ENCODE results near the gene SCIMP. TPM values are rescaled to one million over a fixed set of nuclear protein-coding genes. Genes with fewer than 3 reads are reported as not detected.

SCIMP gene
- total RNA-seq, 4 donors from 2014 or later = 0.82 to 9.1 (median 2.6) TPM; not detected in 1

DNA sequence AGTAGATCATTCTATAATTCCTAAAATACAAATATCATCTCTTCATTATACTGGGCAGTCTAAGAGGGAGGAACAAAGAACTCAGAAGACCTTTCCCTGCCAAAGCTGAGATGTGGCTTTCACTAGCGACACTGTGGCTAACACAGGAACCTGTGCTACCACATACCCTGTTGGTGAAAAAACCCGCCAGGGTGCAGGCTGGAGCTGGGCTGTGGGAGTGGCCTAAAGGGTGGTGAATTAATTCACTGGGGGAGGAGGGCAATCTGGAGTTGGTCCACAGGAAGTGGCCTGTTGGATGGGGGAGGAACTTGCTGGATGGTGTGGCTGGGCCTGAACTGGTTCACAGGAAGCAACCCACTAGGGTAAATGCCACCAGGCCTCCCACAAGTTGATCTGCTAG lies 50.4 kb downstream of the SCIMP start:
- Histone ChIP-seq H3K4me3 (no peak overlapping the region), H3K36me3 (peaks cover 0 to 31% (median 12%) of the 10 kb centered on the region in 4 donors), H3K9me3 (peaks cover 83 to 95% of the 10 kb centered on the region in 2 donors)

DNA sequence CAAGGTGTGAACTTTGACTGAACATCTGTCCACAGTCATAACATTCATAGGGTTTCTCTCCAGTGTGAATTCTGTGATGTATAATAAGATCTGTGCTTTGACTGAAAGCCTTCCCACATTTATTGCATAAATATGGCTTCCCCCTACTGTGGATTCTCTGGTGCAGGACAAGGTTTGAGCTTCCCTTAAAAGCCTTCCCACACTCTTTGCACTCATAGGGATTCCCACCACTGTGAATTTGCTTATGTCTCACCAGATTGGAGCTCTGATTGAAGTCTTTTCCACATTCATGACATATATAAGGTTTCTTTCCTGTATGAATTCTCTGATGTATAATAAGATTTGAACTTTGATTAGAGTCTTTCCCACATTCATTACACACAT lies 51.3 kb downstream of the SCIMP start:
- Histone ChIP-seq H3K9me3 (peaks cover 92 to 95% of the 10 kb centered on the region in 2 donors), H3K4me1 (no peaks in the 10 kb centered on the region), H3K27me3 (no peaks in the 10 kb centered on the region), H3K36me3 (peaks cover 0 to 26% (median 10%) of the 10 kb centered on the region in 4 donors), H3K27ac (no peak overlapping the region), H3K4me3 (no peak overlapping the region)
- in situ Hi-C loops (cut with MboI; ENCODE audit: low pct_ligation_motif_present in 1 of 4, low pct_unique_long_range_greater_than_20kb in 1 of 4, low sequenced_read_pairs in 3 of 4) (no loop called here), intact Hi-C loops (cut with DNase I; ENCODE audit: low total_unique reads) (no loop called here)
- TF ChIP-seq POLR2A (IDR thresholded peaks at IDR 0.05) = no peak
- TF ChIP-seq, protein P1, sequence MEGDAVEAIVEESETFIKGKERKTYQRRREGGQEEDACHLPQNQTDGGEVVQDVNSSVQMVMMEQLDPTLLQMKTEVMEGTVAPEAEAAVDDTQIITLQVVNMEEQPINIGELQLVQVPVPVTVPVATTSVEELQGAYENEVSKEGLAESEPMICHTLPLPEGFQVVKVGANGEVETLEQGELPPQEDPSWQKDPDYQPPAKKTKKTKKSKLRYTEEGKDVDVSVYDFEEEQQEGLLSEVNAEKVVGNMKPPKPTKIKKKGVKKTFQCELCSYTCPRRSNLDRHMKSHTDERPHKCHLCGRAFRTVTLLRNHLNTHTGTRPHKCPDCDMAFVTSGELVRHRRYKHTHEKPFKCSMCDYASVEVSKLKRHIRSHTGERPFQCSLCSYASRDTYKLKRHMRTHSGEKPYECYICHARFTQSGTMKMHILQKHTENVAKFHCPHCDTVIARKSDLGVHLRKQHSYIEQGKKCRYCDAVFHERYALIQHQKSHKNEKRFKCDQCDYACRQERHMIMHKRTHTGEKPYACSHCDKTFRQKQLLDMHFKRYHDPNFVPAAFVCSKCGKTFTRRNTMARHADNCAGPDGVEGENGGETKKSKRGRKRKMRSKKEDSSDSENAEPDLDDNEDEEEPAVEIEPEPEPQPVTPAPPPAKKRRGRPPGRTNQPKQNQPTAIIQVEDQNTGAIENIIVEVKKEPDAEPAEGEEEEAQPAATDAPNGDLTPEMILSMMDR (IDR thresholded peaks at IDR 0.05) = no peak
- DNase-seq = no peak

More for the DNA sequence above, 50.4 kb downstream of the SCIMP start:
- DNase-seq = no peak
- intact Hi-C loops (cut with DNase I; ENCODE audit: low total_unique reads) = no loop called here
- 75 to 89% methylated on average over 2 of the region's 2 CpGs for WGBS, 2 donors (ENCODE audit: low coverage in 1 of 2)
- no peak for TF ChIP-seq EP300 (IDR thresholded peaks at IDR 0.05; ENCODE audit: low read depth)
- H3K27ac ChIP-seq = no peak overlapping the region
- H3K4me1 ChIP-seq = no peaks in the 10 kb centered on the region
- no peaks in the 10 kb centered on the region for H3K27me3 ChIP-seq
- in situ Hi-C loops (cut with MboI; ENCODE audit: low pct_ligation_motif_present in 1 of 4, low pct_unique_long_range_greater_than_20kb in 1 of 4, low sequenced_read_pairs in 3 of 4) = no loop called here

DNA sequence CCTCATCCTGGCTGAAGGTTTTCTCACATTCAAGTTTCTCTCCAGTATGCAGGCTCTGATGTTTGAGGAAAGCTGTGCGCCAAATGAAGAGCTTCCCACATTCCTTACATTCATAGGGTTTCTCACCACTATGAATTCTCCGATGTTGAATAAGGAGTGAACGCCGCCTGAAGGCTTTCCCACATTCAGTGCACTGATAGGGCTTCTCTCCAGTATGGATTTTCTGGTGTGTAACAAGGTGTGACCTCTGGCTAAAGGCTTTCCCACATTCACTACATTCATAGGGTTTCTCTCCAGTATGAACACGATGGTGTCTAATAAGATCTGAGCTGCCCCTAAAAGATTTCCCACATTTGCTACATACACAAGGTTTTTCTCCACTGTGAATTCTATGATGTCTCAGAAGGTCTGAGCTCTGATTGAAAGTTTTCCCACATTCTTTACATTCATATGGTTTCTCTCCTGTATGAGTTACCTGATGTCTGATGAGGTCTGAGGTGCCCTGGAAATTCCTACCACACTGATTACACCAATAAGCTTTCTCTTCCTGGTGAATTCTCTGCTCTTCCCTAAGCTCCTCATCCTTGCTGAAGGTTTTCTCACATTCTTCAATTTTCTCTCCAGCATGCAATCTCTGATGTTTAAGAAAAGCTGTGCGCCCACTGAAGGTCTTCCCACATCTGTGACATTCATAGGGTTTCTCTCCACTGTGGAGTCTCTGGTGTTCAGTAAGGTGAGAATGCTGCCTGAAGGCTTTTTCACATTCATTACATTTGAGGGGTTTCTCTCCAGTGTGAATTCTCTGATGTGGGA lies 51.9 kb downstream of the SCIMP start:
- no peak overlapping the region for H3K27ac ChIP-seq
- WGBS, 2 donors (ENCODE audit: low coverage in 1 of 2) = 97 to 98% methylated on average over 5 to 6 of the region's 6 CpGs
- in situ Hi-C loops (cut with MboI; ENCODE audit: low pct_ligation_motif_present in 1 of 4, low pct_unique_long_range_greater_than_20kb in 1 of 4, low sequenced_read_pairs in 3 of 4) = no loop called here

DNA sequence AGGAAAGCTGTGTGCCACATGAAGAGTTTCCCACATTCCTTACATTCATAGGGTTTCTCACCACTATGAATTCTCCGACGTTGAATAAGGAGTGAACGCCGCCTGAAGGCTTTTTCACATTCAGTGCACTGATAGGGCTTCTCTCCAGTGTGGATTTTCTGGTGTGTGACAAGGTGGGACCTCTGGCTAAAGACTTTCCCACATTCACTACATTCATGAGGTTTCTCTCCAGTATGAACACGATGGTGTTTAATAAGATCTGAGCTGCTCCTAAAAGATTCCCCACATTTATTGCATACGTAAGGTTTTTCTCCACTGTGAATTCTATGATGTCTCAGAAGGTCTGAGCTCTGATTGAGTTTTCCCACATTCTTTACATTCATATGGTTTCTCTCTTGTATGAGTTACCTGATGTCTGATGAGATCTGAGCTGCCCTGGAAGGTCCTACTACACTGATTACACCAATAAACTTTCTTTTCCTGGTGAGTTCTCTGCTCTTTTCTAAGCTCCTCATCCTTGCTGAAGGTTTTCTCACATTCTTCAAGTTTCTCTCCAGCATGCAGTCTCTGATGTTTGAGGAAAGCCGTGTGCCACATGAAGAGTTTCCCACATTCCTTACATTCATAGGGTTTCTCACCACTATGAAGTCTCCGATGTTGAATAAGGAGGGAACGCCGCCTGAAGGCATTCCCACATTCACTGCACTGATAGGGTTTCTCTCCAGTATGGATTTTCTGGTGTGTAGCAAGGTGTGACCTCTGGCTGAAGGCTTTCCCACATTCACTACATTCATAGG lies 53.0 kb downstream of the SCIMP start:
- Histone ChIP-seq H3K36me3 (peaks cover 0 to 26% (median 10%) of the 10 kb centered on the region in 4 donors), H3K4me1 (no peaks in the 10 kb centered on the region), H3K4me3 (no peak overlapping the region), H3K27ac (no peak overlapping the region), H3K27me3 (no peaks in the 10 kb centered on the region), H3K9me3 (peaks cover 96 to 99% of the 10 kb centered on the region in 2 donors)
- 94 to 98% methylated on average over 8 to 10 of the region's 10 CpGs for whole genome bisulfite sequencing, 2 donors (ENCODE audit: low coverage in 1 of 2)
- intact Hi-C loops (cut with DNase I; ENCODE audit: low total_unique reads) (no loop called here), in situ Hi-C loops (cut with MboI; ENCODE audit: low pct_ligation_motif_present in 1 of 4, low pct_unique_long_range_greater_than_20kb in 1 of 4, low sequenced_read_pairs in 3 of 4) (no loop called here)
- TF ChIP-seq, protein P1 (IDR thresholded peaks at IDR 0.05) = no peak
- no peak for TF ChIP-seq EP300 (IDR thresholded peaks at IDR 0.05; ENCODE audit: low read depth)
- no peak for TF ChIP-seq POLR2AphosphoS5 (IDR thresholded peaks at IDR 0.05)
- no peak for DNase-seq

More for the DNA sequence above, 51.9 kb downstream of the SCIMP start:
- Histone ChIP-seq H3K4me1 (no peaks in the 10 kb centered on the region), H3K27me3 (no peaks in the 10 kb centered on the region), H3K9me3 (peaks cover 97% of the 10 kb centered on the region in 2 donors), H3K36me3 (peaks cover 0 to 26% (median 10%) of the 10 kb centered on the region in 4 donors), H3K4me3 (no peak overlapping the region)
- no peak for DNase-seq
- intact Hi-C loops (cut with DNase I; ENCODE audit: low total_unique reads) = no loop called here
- TF ChIP-seq EP300 (IDR thresholded peaks at IDR 0.05; ENCODE audit: low read depth) = no peak
- no peak for TF ChIP-seq POLR2A (IDR thresholded peaks at IDR 0.05)
- no peak for TF ChIP-seq POLR2AphosphoS5 (IDR thresholded peaks at IDR 0.05)
- TF ChIP-seq, protein P1 (IDR thresholded peaks at IDR 0.05) = no peak

All from transverse colon (tissue), 4 donors.